H1 (cell line): ENCODE measurements around the gene LCE1D. TPM values are rescaled to one million over a fixed set of nuclear protein-coding genes. Genes with fewer than 3 reads are reported as not detected.

Experiments
- polyA plus RNA-seq, 7 experiments: library from polyadenylated mRNA; depleted of rRNA in 3 of 7; stranded (reverse) in 5 of 7; unstranded in 2 of 7; fragments of >200 nt in 5 of 7; fragments of 200-250 nt in 2 of 7; gene quantifications; 1 replicate in 5 of 7; 2 replicates in 1 of 7; 4 replicates in 1 of 7; pipeline versions ENCODE4 v1.2.1 to v1.2.3, GENCODE V29; 2011 to 2013; ENCODE audit warnings: missing spikeins in 2 of 7, mixed read lengths in 2 of 7
- total RNA-seq: library from RNA; stranded (reverse); fragmentation: NEBNext Ultra II Directional; extraction: Animal tissue kit (Norgen Biotek cat#: 25700); gene quantifications from 2 replicates; pipeline ENCODE4 v1.2.1, GENCODE V29; 2021

The LCE1D gene
- total and polyA plus RNA-seq, 2 of the 8 experiments (the other 6 are each of a cell fraction or from before 2014, with no cell fraction given), result not detected

Other genes with a start within 250 kb of the LCE1D start
- not detected in 2 replicates for gene LCE3E, start 229.9 kb upstream of the LCE1D start, total RNA-seq
- not detected in 2 replicates for gene LCE3E, start 229.9 kb upstream of the LCE1D start, polyA plus RNA-seq (2011; rRNA removed)
- gene LCE3D, start 216.2 kb upstream of the LCE1D start, total RNA-seq, result not detected in 2 replicates
- not detected in 2 replicates for gene LCE3D, start 216.2 kb upstream of the LCE1D start, polyA plus RNA-seq (2011; rRNA removed)
- gene LCE3C, start 196.5 kb upstream of the LCE1D start, total RNA-seq, result not detected in 2 replicates
- gene LCE3C, start 196.5 kb upstream of the LCE1D start, polyA plus RNA-seq (2011; rRNA removed), result not detected in 2 replicates
- gene LCE3B, start 182.9 kb upstream of the LCE1D start, total RNA-seq, result not detected in 2 replicates
- gene LCE3B, start 182.9 kb upstream of the LCE1D start, polyA plus RNA-seq (2011; rRNA removed), result not detected in 2 replicates
- not detected in 2 replicates for gene LCE3A, start 173.6 kb upstream of the LCE1D start, total RNA-seq
- not detected in 2 replicates for gene LCE3A, start 173.6 kb upstream of the LCE1D start, polyA plus RNA-seq (2011; rRNA removed)
- gene LCE2D, start 133.3 kb upstream of the LCE1D start, total RNA-seq, result not detected in 2 replicates
- not detected in 2 replicates for gene LCE2D, start 133.3 kb upstream of the LCE1D start, polyA plus RNA-seq (2011; rRNA removed)
- gene LCE2C, start 121.4 kb upstream of the LCE1D start, total RNA-seq, result not detected in 2 replicates
- not detected in 2 replicates for gene LCE2C, start 121.4 kb upstream of the LCE1D start, polyA plus RNA-seq (2011; rRNA removed)
- not detected in 2 replicates for gene LCE2B, start 110.6 kb upstream of the LCE1D start, total RNA-seq
- gene LCE2B, start 110.6 kb upstream of the LCE1D start, polyA plus RNA-seq (2011; rRNA removed), result not detected in 2 replicates
- not detected in 2 replicates for gene LCE2A, start 98.4 kb upstream of the LCE1D start, total RNA-seq
- not detected in 2 replicates for gene LCE2A, start 98.4 kb upstream of the LCE1D start, polyA plus RNA-seq (2011; rRNA removed)
- not detected in 2 replicates for gene LCE4A, start 88.6 kb upstream of the LCE1D start, total RNA-seq
- gene LCE4A, start 88.6 kb upstream of the LCE1D start, polyA plus RNA-seq (2011; rRNA removed), result not detected in 2 replicates
- gene KPRP, start 38.7 kb upstream of the LCE1D start, total RNA-seq, result not detected in 2 replicates
- not detected in 2 replicates for gene KPRP, start 38.7 kb upstream of the LCE1D start, polyA plus RNA-seq (2011; rRNA removed)
- not detected in 2 replicates for gene LCE1F, start 21.6 kb upstream of the LCE1D start, total RNA-seq
- gene LCE1F, start 21.6 kb upstream of the LCE1D start, polyA plus RNA-seq (2011; rRNA removed), result not detected in 2 replicates
- not detected in 2 replicates for gene LCE1E, start 10.5 kb upstream of the LCE1D start, total RNA-seq
- not detected in 2 replicates for gene LCE1E, start 10.5 kb upstream of the LCE1D start, polyA plus RNA-seq (2011; rRNA removed)
- not detected in 2 replicates for gene LCE1C, start 9.9 kb downstream of the LCE1D start, total RNA-seq
- gene LCE1C, start 9.9 kb downstream of the LCE1D start, polyA plus RNA-seq (2011; rRNA removed), result not detected in 2 replicates
- not detected in 2 replicates for gene LCE1B, start 15.2 kb downstream of the LCE1D start, total RNA-seq
- not detected in 2 replicates for gene LCE1B, start 15.2 kb downstream of the LCE1D start, polyA plus RNA-seq (2011; rRNA removed)
- gene LCE1A, start 30.8 kb downstream of the LCE1D start, total RNA-seq, result not detected in 2 replicates
- gene LCE1A, start 30.8 kb downstream of the LCE1D start, polyA plus RNA-seq (2011; rRNA removed), result not detected in 2 replicates
- gene LCE6A, start 46.1 kb downstream of the LCE1D start, total RNA-seq, result not detected in 2 replicates
- not detected in 2 replicates for gene LCE6A, start 46.1 kb downstream of the LCE1D start, polyA plus RNA-seq (2011; rRNA removed)
- not detected in 2 replicates for gene LCE7A, start 63.3 kb downstream of the LCE1D start, total RNA-seq
- not detected in 2 replicates for gene LCE7A, start 63.3 kb downstream of the LCE1D start, polyA plus RNA-seq (2011; rRNA removed)
- gene SMCP, start 81.6 kb downstream of the LCE1D start, total RNA-seq, result not detected in 2 replicates
- not detected in 2 replicates for gene SMCP, start 81.6 kb downstream of the LCE1D start, polyA plus RNA-seq (2011; rRNA removed)
- not detected in 2 replicates for gene IVL, start 111.8 kb downstream of the LCE1D start, total RNA-seq
- gene IVL, start 111.8 kb downstream of the LCE1D start, polyA plus RNA-seq (2011; rRNA removed), result not detected in 2 replicates
- gene SPRR5, start 150.5 kb downstream of the LCE1D start, total RNA-seq, result not detected in 2 replicates
- gene SPRR5, start 150.5 kb downstream of the LCE1D start, polyA plus RNA-seq (2011; rRNA removed), result not detected in 2 replicates
- gene SPRR4, start 173.9 kb downstream of the LCE1D start, total RNA-seq, result not detected in 2 replicates
- gene SPRR4, start 173.9 kb downstream of the LCE1D start, polyA plus RNA-seq (2011; rRNA removed), result not detected in 2 replicates
- not detected in 2 replicates for gene SPRR1A, start 187.4 kb downstream of the LCE1D start, total RNA-seq
- gene SPRR1A, start 187.4 kb downstream of the LCE1D start, polyA plus RNA-seq (2011; rRNA removed), result not detected in 2 replicates
- not detected in 2 replicates for gene SPRR3, start 205.0 kb downstream of the LCE1D start, total RNA-seq
- not detected in 2 replicates for gene SPRR3, start 205.0 kb downstream of the LCE1D start, polyA plus RNA-seq (2011; rRNA removed)
- not detected in 2 replicates for gene SPRR1B, start 234.5 kb downstream of the LCE1D start, total RNA-seq
- 0.16 and 0.23 TPM in 2 replicates for gene SPRR1B, start 234.5 kb downstream of the LCE1D start, polyA plus RNA-seq (2011; rRNA removed)
- gene SPRR2D, start 244.4 kb downstream of the LCE1D start, total RNA-seq, result not detected in 2 replicates
- not detected in 2 replicates for gene SPRR2D, start 244.4 kb downstream of the LCE1D start, polyA plus RNA-seq (2011; rRNA removed)